IMR-90 (cell line): ENCODE results near the gene METRNL.

Experiments used
- BHLHE40 ChIP-seq: fragments of 150-350 bp; IDR thresholded peaks from 2 replicates; pipeline ENCODE4 v1.6.1; 2016; ENCODE audit warnings: mild to moderate bottlenecking, low read depth, low read length
- CEBPB ChIP-seq: IDR thresholded peaks from 2 replicates; pipeline ENCODE4 v1.6.1; 2012; ENCODE audit warnings: low read depth, low read length, improper control_type of control experiment
- FOS ChIP-seq: fragments of 150-350 bp; IDR thresholded peaks from 2 replicates; pipeline ENCODE4 v1.6.1; 2016; ENCODE audit warnings: low read depth, low read length
- MAZ ChIP-seq: IDR thresholded peaks from 2 replicates; pipeline ENCODE4 v1.6.1; 2012; ENCODE audit warnings: low read depth, mild to moderate bottlenecking, low read length, improper control_type of control experiment, moderate library complexity, borderline replicate concordance
- MXI1 ChIP-seq: IDR thresholded peaks from 2 replicates; pipeline ENCODE4 v1.6.1; 2012; ENCODE audit warnings: low read depth, mild to moderate bottlenecking, low read length, moderate library complexity, borderline replicate concordance
- POLR2A ChIP-seq: IDR thresholded peaks from 2 replicates; pipeline ENCODE4 v1.6.1; 2012; ENCODE audit warnings: mild to moderate bottlenecking, low read depth, low read length
- RAD21 ChIP-seq: IDR thresholded peaks from 2 replicates; pipeline ENCODE4 v1.6.1; 2012; ENCODE audit warnings: low read length, improper control_type of control experiment
- RCOR1 ChIP-seq: IDR thresholded peaks from 2 replicates; pipeline ENCODE4 v1.6.1; 2012; ENCODE audit warnings: mild to moderate bottlenecking, low read length, improper control_type of control experiment; ENCODE audit not compliant: insufficient replicate concordance
- RFX5 ChIP-seq: IDR thresholded peaks from 2 replicates; pipeline ENCODE4 v1.8.0; 2012; ENCODE audit warnings: low read depth, mild to moderate bottlenecking, low read length, moderate library complexity
- TF ChIP-seq, protein P1 (sequence below): conservative IDR thresholded peaks from 2 replicates; pipeline ENCODE4 v1.5.1; 2012; ENCODE audit warnings: mild to moderate bottlenecking, low read depth, low read length, improper control_type of control experiment
- TF ChIP-seq, protein P2 (sequence below): fragments of 150-350 bp; IDR thresholded peaks from 2 replicates; pipeline ENCODE4 v1.6.1; 2016; ENCODE audit warnings: low read depth, mild to moderate bottlenecking, low read length, moderate library complexity, borderline replicate concordance

DNA sequence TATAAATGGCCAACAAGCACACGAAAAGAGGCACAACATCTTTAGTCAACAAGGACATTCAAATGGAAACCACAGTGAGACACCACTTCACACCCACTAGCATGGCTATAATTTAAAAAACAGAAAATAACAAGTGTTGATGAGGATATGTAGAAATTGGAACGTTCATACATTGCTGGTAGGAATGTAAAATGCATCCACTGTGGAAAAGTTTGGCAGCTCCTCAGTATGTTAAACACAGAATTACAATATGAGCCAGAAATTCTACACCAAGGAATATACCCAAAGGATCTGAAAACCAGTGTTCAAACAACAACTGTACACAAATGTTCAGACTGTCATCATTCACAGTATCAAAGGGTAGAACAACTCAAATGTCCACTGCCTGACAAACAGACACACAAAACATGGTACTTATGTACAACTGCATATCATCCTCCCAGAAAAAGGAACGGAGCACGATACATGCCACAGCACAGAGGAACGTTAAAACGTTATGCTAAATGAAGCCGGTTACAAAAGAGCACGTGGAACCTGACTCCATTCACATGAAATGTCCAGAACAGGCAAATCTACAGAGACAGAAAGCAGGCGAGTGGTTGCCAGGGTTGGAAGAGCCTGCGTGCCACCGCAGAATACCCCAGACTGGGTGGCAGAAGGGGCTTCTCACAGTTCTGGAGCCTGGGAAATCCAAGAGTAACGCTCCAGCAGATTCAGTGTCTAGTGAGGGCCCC, 32.8 kb upstream of the METRNL start:
- no peak for TF ChIP-seq POLR2A
- TF ChIP-seq, protein P1, sequence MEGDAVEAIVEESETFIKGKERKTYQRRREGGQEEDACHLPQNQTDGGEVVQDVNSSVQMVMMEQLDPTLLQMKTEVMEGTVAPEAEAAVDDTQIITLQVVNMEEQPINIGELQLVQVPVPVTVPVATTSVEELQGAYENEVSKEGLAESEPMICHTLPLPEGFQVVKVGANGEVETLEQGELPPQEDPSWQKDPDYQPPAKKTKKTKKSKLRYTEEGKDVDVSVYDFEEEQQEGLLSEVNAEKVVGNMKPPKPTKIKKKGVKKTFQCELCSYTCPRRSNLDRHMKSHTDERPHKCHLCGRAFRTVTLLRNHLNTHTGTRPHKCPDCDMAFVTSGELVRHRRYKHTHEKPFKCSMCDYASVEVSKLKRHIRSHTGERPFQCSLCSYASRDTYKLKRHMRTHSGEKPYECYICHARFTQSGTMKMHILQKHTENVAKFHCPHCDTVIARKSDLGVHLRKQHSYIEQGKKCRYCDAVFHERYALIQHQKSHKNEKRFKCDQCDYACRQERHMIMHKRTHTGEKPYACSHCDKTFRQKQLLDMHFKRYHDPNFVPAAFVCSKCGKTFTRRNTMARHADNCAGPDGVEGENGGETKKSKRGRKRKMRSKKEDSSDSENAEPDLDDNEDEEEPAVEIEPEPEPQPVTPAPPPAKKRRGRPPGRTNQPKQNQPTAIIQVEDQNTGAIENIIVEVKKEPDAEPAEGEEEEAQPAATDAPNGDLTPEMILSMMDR: no peak
- TF ChIP-seq RAD21: no peak
- no peak for TF ChIP-seq FOS
- TF ChIP-seq, protein P2, sequence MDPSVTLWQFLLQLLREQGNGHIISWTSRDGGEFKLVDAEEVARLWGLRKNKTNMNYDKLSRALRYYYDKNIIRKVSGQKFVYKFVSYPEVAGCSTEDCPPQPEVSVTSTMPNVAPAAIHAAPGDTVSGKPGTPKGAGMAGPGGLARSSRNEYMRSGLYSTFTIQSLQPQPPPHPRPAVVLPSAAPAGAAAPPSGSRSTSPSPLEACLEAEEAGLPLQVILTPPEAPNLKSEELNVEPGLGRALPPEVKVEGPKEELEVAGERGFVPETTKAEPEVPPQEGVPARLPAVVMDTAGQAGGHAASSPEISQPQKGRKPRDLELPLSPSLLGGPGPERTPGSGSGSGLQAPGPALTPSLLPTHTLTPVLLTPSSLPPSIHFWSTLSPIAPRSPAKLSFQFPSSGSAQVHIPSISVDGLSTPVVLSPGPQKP: no peak
- TF ChIP-seq RFX5: no peak
- no peak for TF ChIP-seq BHLHE40
- no peak for TF ChIP-seq RCOR1
- TF ChIP-seq CEBPB: no peak
- TF ChIP-seq MXI1: no peak
- no peak for TF ChIP-seq MAZ
